Cortex of kidney (tissue), 1 donor: ENCODE results near the gene DDI1.

Experiments used
- DNase-seq: peaks from one replicate; lab custom pipeline; 2025; lab: John Stamatoyannopoulos, UW

DDI1 gene

DNA sequence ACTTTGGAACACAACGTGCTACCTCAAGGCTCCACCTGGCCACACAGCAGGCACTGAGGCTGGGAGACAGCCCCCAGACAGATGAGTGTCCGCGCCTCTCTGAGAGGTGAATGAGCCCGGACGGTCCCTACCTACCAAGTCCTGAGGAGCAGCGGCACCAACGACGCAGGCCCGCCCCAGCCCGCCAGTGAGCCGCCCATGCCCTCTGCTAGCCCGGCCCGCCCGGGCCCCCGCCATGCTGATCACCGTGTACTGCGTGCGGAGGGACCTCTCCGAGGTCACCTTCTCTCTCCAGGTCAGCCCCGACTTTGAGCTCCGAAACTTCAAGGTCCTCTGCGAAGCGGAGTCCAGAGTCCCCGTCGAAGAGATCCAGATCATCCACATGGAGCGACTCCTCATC is at the start of gene DDI1:
Gene DDI1, plus strand, starts transcription at position 53 of the 400 bp plus-strand sequence. Its CDS starts 183 bp downstream, at position 236.
- DNase-seq: no peak

DNA sequence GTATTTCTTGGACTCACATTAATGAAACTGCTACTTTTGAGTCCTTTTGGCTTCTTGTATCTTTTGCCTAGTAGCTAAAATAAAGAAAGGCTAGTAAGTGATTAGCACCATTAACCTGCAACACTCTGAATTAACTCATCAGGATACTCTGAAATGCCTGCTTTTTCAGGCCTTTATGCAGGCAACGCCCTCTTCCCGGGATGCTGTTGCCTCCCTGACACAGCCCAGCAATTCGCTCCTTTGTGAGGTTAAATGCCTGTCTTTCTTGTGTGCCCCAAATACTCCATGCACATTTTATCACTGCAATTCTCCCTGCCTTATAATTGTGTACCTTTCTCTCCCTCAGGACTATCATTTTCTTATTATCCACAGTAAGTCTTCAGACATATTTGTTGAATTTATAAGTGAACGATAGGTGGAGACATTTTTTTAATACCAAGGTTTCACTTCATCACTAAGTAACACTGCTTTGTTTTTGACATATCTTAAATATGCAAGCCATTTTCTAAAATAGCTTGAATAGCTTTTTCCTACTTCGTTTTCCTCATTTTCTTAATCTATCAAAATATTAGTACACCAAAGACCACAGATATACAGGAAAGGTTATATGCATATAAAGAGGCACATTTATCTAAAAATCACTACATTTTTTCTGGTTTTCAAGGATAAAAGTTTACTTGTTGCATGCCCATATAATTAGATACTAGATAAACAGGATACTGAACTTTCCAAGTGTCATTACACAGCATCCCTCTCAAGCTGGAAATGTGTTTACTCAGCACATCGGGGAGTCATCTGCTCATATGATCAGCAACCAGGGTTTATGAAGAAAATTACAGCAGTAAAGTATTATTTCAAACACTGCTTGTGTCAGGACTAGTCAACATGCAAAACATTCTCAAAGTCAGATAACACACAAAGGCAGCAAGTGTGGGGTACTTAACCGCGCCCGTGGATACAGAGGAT is 48.5 kb upstream of the DDI1 start:
- no peak for DNase-seq

DNA sequence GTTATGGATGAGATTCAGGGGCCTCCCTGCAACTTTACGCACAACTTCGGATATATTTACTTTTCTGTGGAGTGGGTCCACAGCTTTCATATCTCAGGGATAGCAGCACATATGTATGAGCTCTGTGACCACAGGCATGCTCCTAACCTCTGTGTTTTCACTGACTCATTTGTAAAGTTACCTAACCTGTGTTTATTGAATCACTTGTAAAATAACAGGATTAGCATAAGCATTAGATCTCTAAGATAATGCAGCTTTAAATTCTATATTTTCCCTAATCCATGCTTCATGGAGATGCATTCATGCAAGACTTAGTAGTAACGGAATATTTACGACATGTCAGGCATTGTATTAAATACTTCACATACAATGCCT is 47.9 kb upstream of the DDI1 start:
- DNase-seq: no peak

DNA sequence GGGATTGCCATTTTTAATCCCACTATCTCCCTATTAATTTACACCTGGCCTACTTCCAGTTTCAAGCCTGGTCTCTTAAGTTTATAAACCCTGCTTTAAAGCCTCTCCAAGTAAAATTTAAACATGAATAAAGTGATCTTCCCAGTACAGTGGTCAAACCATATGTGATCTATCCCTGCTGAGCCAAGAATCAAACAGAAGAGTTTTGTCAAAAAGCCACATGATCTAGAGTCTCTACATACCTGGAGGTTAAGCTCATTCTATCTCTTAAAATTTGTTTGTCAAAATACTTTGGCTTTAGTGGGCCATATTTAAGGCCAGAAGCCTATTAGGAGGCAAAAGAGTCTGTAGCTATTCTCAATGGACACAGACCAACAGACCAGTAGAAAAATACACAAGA is 42.9 kb upstream of the DDI1 start:
- no peak for DNase-seq

DNA sequence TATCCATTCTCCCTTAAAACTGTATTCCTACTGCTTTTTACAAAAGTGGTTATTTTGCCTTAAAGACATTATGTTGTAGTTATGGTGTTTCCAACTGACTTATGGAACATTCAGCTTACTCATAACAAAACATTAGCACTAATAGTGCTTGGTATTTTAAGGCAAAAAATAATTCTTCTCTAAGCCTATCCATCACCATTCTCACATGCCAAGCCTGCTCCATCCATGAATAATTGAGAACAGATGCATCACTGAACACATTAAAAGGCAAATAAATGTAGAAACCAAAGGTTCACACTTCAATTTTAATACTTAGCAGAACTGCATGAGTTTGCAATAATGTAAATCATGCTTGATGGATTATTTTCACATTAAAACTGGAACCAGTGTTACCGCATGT is 42.3 kb upstream of the DDI1 start:
- DNase-seq: no peak

DNA sequence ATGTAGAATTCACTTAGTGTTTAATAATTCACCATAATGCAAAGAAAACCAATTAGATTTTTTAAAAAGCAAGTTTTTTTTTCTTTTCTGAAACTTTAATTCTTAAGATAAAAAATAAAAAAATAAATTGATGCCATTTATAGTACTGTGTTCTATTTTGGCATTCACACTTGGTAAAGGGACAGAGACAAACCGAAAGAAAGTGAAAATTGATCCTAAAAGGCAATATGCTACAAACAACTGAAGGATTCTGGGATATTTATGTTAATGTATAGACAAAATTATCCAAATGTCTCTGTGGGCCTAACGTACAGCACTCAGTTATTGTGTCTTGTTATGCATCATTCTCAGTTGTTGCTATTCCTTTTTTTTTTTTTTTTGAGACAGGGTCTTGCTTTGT is 41.9 kb upstream of the DDI1 start:
- DNase-seq: no peak

DNA sequence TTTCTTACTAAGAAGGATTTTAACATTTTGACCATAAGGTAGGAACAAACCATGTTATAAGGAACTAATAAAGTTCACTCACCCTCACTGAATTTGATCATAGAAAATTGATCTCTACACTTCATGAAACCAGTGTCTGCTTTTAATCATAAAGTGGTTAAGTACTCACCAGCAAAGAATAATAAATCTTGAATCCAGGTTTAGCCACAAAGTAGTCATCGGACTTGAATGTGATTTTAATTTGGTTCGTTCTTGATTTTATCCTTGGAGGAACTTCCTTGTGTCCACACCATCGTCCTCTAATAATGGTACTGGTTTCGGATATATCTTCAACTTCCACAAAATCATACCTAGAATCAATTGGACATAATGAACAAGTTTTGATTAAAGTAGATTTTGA is 40.5 kb upstream of the DDI1 start:
- no peak for DNase-seq

DNA sequence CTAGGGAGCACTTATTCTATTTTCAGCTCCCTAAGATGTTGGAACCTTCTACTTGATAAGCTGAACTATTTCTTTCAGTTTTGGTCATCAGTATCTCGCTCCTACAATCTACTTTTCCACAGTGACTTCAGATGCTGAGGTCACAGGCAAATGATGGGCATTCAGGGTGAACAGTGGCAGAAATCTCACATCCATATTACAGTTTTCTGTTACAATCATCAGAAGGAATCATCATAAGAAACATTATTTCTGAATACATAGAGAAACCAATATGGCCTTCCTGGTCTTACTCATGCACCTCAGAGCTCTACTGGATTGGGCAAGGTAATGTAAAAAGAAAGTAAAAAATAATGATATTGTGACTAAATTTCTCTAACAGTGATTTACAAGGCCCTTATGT is 39.4 kb upstream of the DDI1 start:
- DNase-seq: no peak

DNA sequence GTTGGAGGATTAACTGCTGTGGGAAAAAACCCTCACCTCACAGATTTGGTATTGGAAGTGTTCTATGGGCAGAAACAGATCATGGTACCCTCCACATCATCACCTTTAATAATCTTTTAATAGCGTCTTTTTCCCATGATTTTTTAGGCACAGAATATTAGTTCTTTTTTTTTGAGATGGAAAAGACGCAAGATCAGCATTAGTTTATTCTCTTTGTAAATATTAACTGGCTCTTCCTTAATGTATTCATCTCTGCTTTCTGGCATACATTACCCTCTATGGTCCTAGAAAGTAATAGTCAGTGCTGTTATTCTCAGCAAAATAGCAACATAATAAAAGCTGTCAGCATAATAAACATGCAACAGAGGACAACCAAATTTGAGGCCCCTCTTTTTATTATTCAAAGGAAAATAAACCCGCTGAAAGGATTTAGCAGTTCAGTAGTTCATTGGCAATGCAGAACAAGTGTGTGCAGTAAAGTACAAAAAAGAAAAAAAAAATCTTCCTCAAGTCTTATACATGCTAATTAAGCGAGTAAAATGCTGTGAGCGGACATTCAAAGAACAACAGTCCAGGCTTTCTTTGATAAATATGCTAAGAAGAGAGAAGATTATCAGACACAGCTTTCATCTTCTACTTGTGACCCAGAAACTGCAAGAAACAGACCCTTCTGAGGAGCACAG is 37.5 kb upstream of the DDI1 start:
- DNase-seq: no peak

DNA sequence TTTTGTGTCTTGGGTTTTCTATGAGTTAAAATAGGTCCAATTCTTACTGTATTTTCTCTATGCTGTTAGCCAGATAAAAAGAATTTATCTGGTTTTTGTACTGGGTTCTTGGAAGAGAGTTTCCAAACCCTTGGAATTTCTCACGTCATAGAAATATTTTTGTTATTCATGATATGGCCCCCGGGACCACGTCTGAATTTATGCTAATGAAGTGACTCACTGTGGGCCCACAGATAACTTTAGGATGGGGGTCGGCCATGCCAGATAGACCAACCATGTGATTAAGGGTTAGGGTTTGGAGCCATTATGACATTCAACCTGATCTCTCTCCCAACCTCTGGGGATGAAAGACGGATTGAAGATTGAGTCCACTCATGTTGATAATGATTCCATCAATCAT is 35.6 kb upstream of the DDI1 start:
- DNase-seq: no peak

DNA sequence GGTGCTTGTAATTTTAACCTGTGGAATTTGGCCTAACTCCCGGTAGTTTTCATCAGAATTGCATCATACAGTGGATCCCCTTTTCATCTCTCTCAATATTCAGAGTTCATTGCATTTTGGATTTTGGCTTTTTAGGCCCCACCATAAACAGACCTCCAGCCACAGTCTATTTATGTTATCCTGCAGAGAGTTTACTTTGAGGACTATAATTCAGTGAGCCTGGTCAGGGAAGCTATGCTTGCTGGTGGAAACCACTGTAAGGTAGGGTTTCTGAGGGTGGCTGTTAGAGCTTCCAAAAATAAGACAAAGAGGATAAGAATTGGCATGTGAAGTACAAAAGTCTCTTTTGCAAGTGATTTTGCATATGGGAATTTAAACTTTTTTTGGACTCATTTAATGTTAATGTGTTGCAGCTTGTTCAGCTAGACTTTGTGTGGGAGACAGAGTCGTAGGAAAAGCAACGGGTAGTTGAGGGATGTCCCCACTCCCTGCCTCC is 34.8 kb upstream of the DDI1 start:
- no peak for DNase-seq

DNA sequence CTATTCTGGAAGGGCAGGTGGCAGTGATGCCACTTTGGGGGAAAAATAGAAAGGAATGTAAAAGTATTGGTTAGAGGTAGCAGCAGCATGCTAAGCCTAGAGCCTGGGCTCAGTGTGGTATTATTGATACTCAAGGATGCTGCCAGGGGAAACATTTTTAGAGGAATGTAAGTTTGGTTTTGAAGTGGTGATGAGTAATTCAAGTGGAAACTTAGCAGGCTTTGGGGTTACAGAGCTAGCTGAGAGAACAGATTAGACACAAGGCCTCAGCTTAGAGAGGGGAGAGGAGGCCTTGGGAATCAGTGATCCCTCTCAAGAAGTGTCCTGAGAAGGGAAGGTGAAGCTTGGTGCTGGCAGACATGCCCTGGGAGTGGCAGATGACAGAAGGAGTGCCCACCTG is 32.9 kb upstream of the DDI1 start:
- no peak for DNase-seq

DNA sequence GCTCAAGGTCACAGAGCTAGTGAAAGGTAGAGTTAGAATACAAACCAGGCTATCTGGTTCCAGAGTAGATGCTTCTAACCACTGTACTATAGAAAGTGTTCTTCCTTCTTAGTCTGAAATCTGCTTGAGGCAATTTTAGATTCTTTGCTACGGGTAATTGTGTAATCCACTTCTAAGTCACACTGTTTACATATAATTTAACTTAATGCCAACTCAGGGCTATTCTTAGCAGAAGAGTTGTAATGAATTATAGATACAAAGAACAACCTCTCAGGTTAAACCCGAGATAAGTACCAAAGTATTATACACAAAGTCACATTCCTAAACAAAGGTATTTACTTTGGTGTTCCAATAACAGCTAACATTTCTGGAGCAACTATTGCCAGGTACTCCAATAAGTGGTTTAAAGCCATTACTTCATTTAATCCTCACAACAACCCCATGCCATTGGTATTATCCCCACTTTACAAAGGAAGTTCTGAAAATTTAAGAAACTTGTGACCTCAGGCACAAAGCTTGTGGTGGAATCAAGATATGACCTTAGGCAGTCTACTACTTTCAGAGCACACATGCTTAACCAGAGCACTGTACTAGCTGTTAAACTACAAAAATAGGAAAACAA is 31.1 kb upstream of the DDI1 start:
- no peak for DNase-seq

DNA sequence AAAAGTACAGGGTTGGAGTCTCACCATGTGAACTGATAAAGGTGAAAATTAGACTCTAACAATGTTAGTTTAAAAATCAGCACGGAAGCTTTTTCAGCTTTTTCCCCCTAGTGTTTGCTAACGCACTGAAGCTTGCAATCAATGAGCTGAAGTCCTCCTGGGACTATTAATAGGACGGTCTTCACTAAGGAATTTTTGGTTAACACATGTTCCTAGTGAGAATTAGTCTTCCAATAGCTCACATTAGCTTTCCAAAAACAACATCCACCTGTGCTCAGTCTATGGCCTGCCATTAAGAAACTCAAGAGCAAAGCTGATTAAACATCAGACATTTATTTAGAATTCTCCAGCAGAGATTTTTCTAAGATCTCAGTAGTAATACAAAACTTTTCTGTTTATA is 26.7 kb upstream of the DDI1 start:
- no peak for DNase-seq

DNA sequence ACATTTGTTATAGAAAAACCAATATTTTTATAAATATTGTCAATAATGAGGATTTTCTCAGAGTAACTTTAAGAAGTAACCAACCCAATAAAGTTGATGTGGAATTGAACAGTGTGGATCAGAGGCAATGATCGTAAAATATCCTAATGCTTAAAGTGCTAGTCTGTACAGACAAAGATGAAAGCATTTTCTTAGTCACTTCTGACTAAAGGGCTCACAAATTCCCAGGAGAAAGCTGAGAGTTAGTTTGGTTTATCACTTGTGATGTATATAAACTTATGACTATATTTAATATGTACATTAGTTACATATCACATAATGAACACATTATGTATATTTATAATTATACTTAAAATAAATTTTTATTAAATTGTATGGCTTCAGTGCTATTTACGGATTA is 25.4 kb upstream of the DDI1 start:
- DNase-seq: no peak

DNA sequence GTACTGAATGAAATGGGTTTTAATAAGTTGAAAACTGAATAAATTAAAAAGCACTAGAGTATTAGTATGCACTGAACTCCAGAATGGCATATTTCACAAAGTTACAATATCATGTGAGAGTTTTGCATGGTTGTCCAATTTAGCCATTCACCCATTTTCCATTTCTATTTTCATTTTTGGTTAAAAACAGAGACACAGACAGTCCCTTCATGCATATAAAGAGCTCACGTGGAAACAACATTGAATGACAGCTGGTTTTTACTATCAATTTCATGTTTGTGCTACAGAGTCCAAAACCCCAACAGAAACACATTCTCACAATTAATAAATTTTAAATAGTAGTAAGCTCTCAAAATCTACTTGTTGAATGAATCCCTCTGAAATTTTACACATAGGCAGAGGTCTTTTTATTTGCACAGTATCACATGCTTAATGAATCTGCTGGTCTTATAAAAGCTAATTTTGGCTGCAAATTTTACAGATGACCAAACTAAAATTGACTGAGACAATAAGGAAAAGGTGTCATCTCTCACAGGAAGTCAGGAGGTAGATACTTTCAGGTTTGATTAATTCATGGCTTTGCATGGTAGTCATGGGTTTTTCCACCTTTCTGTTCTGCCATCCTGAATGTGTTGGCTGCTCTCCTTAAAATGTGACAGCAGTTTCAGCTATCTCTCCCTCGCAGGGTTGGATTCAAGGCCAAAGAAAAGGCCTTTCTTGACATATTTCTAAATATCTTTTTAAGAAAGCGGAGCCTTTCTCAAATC is 20.6 kb upstream of the DDI1 start:
- DNase-seq: no peak

DNA sequence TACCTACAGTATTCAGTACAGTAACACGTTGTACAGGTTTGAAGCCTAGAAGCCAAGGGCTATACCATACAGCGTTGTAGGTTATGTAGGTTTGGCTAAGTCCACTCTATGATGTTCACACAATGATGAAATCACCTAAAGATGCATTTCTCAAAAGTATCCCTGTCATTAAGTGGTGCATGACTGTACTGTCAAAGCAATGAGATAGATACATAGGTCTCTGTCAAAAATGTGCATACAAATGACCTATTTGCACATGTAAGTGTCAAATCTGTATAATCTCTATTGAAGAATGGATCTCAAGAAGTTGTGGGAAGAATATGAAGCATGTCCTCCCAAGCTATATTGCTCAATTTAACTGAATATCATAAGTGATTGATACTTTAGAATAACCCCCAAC is 11.9 kb upstream of the DDI1 start:
- no peak for DNase-seq

DNA sequence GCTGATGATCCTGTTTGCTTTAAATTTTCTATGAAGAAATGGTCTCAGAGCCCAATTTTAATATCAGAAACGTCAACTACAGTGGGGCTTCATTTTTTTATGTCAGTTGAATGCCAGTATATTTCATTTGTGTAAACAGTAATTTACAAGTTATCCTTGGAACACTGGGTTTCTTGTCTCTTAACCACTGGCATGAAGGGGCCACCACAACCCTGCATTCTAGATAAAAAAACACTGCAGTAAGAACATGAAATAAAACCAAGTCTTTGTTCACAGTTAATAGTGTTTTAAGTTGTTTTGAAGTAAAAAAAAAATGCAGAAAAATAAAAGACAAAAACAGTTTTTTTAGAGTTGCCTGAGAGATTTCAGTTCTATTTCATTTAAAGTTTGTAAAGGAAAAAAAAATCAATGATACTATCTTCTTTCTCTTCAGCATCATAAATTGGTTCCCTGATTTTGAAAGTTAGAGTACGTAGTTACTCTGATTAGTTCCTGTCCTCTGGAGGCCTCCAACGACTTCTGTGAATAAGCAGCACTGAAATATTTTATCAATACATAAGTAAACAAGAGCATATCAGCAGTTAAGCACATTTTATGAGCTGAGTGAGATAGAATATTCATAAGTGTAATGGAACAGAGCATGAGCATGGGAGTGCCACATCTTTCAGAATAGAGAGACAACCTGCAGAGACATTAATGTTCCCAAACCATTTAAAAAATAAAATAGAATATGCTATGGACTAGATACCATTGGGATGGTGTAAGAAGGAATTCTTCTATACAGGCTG is 7.8 kb upstream of the DDI1 start:
- DNase-seq: no peak

DNA sequence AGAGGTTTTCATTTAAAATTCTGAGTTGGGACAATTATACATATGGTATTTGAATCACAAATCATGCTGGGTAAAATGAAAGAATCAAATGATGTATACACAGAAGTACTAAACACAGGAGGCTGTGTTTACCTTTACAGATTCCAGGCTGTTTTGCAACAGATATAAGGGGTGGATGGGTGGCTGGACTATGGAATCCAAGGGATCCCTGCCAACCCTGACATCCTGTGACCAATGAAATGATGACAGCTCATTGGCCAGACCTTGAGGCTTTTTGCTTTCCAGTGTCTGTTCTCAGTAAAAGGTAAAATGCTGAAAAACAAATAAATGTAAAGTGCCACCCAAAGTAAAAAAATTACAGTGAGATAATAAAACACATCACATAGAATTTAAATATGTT is 3.3 kb upstream of the DDI1 start:
- DNase-seq: no peak

DNA sequence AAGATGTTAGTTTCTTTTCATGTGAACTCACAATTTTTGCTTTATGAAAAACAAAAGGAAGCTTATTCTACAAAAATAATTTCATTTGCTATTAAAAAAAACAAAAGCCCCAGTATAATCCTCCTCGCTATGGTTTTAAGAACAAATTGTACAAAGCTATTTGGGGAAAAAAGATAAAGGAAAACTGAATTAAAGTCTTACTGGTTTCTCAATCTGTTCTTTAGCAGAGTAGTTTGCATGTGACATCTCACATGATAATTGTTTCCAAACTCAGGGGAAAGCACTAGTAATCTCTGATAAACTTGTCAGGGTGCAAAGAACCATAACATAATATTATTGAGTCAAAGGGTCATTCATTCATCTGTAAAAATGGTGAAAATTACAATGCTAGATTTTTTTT is 2.9 kb upstream of the DDI1 start:
- DNase-seq: no peak

DNA sequence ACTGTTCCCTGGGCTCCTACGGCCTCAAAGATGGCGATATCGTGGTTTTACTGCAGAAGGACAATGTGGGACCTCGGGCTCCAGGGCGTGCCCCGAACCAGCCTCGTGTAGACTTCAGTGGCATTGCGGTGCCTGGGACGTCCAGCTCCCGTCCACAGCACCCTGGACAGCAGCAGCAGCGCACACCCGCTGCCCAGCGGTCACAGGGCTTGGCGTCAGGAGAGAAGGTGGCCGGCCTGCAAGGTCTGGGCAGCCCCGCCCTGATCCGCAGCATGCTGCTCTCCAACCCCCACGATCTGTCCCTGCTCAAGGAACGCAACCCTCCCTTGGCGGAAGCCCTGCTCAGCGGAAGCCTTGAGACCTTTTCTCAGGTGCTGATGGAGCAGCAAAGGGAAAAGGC is 555 bp downstream of the DDI1 start:
- DNase-seq: no peak
